HEK293 (cell line): ENCODE measurements around the gene SLC1A2.

Source experiments
- CTCF ChIA-PET: fragments of 350-600 bp; formaldehyde crosslinking; extraction: SDS; loops from one replicate; lab custom pipeline; 2021; ENCODE audit warnings: antibody characterized with exemption; lab: Yijun Ruan, JAX
- POLR2A ChIA-PET: fragments of 300-600 bp; formaldehyde crosslinking; extraction: SDS; loops from one replicate; lab custom pipeline; 2020; ENCODE audit warnings: antibody characterized with exemption, inconsistent platforms; lab: Yijun Ruan, JAX
- H3K27ac ChIP-seq: fragments of 200-500 bp; sonication (Bioruptor generic); 2 replicates; pipeline ENCODE4 v1.5.1; 2014; ENCODE audit warnings: low read depth, low read length, control low read depth, inconsistent platforms; ENCODE audit errors: extremely low read depth
- H3K36me3 ChIP-seq, 2 experiments: fragments of 200-500 bp in 1 of 2; sonication (Bioruptor generic) in 1 of 2; 1 replicate in 1 of 2; 2 replicates in 1 of 2; pipeline ENCODE4 v1.5.1; 2014 to 2017; ENCODE audit warnings: inconsistent platforms in 2 of 2, low read length in 2 of 2; ENCODE audit not compliant: control insufficient read depth in 2 of 2, insufficient read depth in 1 of 2
- H3K4me1 ChIP-seq: fragments of 200-500 bp; sonication (Bioruptor generic); 2 replicates; pipeline ENCODE4 v1.5.1; 2014; ENCODE audit warnings: mild to moderate bottlenecking, low read length, inconsistent platforms; ENCODE audit not compliant: control insufficient read depth, insufficient read depth
- H3K4me3 ChIP-seq: 2 replicates; pipeline ENCODE4 v1.5.1; 2011; ENCODE audit warnings: low read depth, mild to moderate bottlenecking, control low read depth, low read length, moderate library complexity
- H3K9me3 ChIP-seq: fragments of 200-500 bp; sonication (Bioruptor generic); 2 replicates; pipeline ENCODE4 v1.5.1; 2014; ENCODE audit warnings: low read depth, low read length, inconsistent platforms; ENCODE audit not compliant: control insufficient read depth, insufficient read depth
- BCL11B ChIP-seq: fragments of 450-650 bp; formaldehyde crosslinking; IDR thresholded peaks from 2 replicates; pipeline ENCODE4 v1.5.1; 2016; ENCODE audit warnings: low read depth, missing biosample characterization, missing genetic modification characterization
- FEZF1 ChIP-seq: fragments of 450-650 bp; formaldehyde crosslinking; IDR thresholded peaks from 2 replicates; pipeline ENCODE4 v1.5.1; 2016; ENCODE audit warnings: missing biosample characterization, missing genetic modification characterization
- GLIS1 ChIP-seq: fragments of 450-650 bp; formaldehyde crosslinking; IDR thresholded peaks from 2 replicates; pipeline ENCODE4 v1.5.1; 2016; ENCODE audit warnings: missing biosample characterization, missing genetic modification characterization
- MEIS1 ChIP-seq: sonication (generic); formaldehyde crosslinking; IDR thresholded peaks from 2 replicates; pipeline ENCODE4 v1.8.1; 2022; ENCODE audit warnings: missing genetic modification reagents, mild to moderate bottlenecking, borderline replicate concordance
- ZEB2 ChIP-seq: fragments of 450-650 bp; formaldehyde crosslinking; IDR thresholded peaks from 2 replicates; pipeline ENCODE4 v1.5.1; 2016; ENCODE audit warnings: missing biosample characterization, missing genetic modification characterization
- ZFP69B ChIP-seq: fragments of 450-650 bp; formaldehyde crosslinking; IDR thresholded peaks from 2 replicates; pipeline ENCODE4 v1.5.1; 2016; ENCODE audit warnings: missing biosample characterization, missing genetic modification characterization
- ZIC2 ChIP-seq: fragments of 450-650 bp; formaldehyde crosslinking; IDR thresholded peaks from 2 replicates; pipeline ENCODE4 v1.5.1; 2016; ENCODE audit warnings: missing biosample characterization, missing genetic modification characterization
- ZNF114 ChIP-seq: fragments of 450-650 bp; formaldehyde crosslinking; IDR thresholded peaks from 2 replicates; pipeline ENCODE4 v1.5.0; 2017; ENCODE audit warnings: missing biosample characterization, missing genetic modification characterization
- ZNF133 ChIP-seq: fragments of 450-650 bp; formaldehyde crosslinking; IDR thresholded peaks from 2 replicates; pipeline ENCODE4 v1.5.1; 2016; ENCODE audit warnings: missing biosample characterization, missing genetic modification characterization
- ZNF266 ChIP-seq: fragments of 450-650 bp; formaldehyde crosslinking; IDR thresholded peaks from 2 replicates; pipeline ENCODE4 v1.5.1; 2016; ENCODE audit warnings: missing biosample characterization, missing genetic modification characterization, low read depth
- ZNF311 ChIP-seq: fragments of 450-650 bp; formaldehyde crosslinking; IDR thresholded peaks from 2 replicates; pipeline ENCODE4 v1.5.1; 2017; ENCODE audit warnings: missing biosample characterization, missing genetic modification characterization, borderline replicate concordance
- ZNF324 ChIP-seq: fragments of 450-650 bp; formaldehyde crosslinking; IDR thresholded peaks from 2 replicates; pipeline ENCODE4 v1.5.1; 2016; ENCODE audit warnings: missing biosample characterization, missing genetic modification characterization
- TF ChIP-seq, protein P1 (sequence below): IDR thresholded peaks from 2 replicates; pipeline ENCODE4 v1.6.1; 2011; ENCODE audit warnings: mild to moderate bottlenecking, low read depth, low read length, borderline replicate concordance
- TF ChIP-seq, protein P2 (sequence below): fragments of 450-650 bp; formaldehyde crosslinking; IDR thresholded peaks from 2 replicates; pipeline ENCODE4 v1.5.1; 2016; ENCODE audit warnings: missing biosample characterization, missing genetic modification characterization
- TF ChIP-seq, protein P3 (sequence below): fragments of 450-650 bp; formaldehyde crosslinking; IDR thresholded peaks from 2 replicates; pipeline ENCODE4 v1.5.1; 2016; ENCODE audit warnings: missing biosample characterization, missing genetic modification characterization, low read depth
- TF ChIP-seq, protein P4 (sequence below): fragments of 450-650 bp; formaldehyde crosslinking; IDR thresholded peaks from 2 replicates; pipeline ENCODE4 v1.5.1; 2016; ENCODE audit warnings: missing biosample characterization, missing genetic modification characterization
- TF ChIP-seq, protein P5 (sequence below): fragments of 450-650 bp; formaldehyde crosslinking; IDR thresholded peaks from 2 replicates; pipeline ENCODE4 v1.5.1; 2016; ENCODE audit warnings: missing biosample characterization, missing genetic modification characterization
- TF ChIP-seq, protein P6 (sequence below): fragments of 450-650 bp; formaldehyde crosslinking; IDR thresholded peaks from 2 replicates; pipeline ENCODE4 v1.5.1; 2016; ENCODE audit warnings: missing biosample characterization, missing genetic modification characterization

SLC1A2 gene

DNA sequence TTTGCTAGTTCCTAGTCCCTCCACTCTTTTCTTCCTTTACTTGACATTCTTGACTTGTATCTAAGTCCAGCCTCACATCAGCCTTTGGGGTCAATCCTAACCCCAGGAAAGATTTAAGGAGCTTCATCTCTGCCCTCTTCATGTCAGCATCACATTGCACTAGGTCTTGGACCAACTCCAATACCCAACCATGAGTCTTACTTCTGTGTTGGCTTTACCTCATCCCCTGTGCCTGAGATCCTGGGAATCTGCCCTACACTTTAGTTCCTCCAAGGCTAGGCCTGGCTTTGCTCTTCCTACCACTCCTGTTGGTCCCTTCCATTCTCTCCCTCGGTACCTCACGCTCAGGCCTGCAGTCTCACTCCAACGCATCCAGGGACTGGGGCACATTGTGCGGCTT is 117.0 kb downstream of the SLC1A2 start:
- no peak for TF ChIP-seq ZIC2
- no peak for TF ChIP-seq ZFP69B (tag by site-specific recombination)
- no peak for TF ChIP-seq ZNF114
- TF ChIP-seq, protein P1, sequence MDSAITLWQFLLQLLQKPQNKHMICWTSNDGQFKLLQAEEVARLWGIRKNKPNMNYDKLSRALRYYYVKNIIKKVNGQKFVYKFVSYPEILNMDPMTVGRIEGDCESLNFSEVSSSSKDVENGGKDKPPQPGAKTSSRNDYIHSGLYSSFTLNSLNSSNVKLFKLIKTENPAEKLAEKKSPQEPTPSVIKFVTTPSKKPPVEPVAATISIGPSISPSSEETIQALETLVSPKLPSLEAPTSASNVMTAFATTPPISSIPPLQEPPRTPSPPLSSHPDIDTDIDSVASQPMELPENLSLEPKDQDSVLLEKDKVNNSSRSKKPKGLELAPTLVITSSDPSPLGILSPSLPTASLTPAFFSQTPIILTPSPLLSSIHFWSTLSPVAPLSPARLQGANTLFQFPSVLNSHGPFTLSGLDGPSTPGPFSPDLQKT, result no peak
- no peak for TF ChIP-seq BCL11B (tag by site-specific recombination)
- TF ChIP-seq GLIS1 (tag by site-specific recombination), result no peak
- TF ChIP-seq FEZF1 (tag by site-specific recombination), result no peak
- no peak for TF ChIP-seq ZEB2 (tag by site-specific recombination)
- TF ChIP-seq, protein P2, sequence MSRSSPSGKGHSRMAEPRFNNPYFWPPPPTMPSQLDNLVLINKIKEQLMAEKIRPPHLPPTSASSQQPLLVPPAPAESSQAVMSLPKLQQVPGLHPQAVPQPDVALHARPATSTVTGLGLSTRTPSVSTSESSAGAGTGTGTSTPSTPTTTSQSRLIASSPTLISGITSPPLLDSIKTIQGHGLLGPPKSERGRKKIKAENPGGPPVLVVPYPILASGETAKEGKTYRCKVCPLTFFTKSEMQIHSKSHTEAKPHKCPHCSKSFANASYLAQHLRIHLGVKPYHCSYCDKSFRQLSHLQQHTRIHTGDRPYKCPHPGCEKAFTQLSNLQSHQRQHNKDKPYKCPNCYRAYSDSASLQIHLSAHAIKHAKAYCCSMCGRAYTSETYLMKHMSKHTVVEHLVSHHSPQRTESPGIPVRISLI (tag by site-specific recombination), result no peak
- TF ChIP-seq, protein P3, sequence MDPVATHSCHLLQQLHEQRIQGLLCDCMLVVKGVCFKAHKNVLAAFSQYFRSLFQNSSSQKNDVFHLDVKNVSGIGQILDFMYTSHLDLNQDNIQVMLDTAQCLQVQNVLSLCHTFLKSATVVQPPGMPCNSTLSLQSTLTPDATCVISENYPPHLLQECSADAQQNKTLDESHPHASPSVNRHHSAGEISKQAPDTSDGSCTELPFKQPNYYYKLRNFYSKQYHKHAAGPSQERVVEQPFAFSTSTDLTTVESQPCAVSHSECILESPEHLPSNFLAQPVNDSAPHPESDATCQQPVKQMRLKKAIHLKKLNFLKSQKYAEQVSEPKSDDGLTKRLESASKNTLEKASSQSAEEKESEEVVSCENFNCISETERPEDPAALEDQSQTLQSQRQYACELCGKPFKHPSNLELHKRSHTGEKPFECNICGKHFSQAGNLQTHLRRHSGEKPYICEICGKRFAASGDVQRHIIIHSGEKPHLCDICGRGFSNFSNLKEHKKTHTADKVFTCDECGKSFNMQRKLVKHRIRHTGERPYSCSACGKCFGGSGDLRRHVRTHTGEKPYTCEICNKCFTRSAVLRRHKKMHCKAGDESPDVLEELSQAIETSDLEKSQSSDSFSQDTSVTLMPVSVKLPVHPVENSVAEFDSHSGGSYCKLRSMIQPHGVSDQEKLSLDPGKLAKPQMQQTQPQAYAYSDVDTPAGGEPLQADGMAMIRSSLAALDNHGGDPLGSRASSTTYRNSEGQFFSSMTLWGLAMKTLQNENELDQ (tag by site-specific recombination), result no peak
- no peak for TF ChIP-seq ZNF266 (tag by site-specific recombination)
- TF ChIP-seq ZNF324 (tag by site-specific recombination), result no peak
- TF ChIP-seq ZNF311 (tag by site-specific recombination), result no peak
- no peak for TF ChIP-seq ZNF133 (tag by site-specific recombination)
- no peak for TF ChIP-seq MEIS1
- TF ChIP-seq, protein P4, sequence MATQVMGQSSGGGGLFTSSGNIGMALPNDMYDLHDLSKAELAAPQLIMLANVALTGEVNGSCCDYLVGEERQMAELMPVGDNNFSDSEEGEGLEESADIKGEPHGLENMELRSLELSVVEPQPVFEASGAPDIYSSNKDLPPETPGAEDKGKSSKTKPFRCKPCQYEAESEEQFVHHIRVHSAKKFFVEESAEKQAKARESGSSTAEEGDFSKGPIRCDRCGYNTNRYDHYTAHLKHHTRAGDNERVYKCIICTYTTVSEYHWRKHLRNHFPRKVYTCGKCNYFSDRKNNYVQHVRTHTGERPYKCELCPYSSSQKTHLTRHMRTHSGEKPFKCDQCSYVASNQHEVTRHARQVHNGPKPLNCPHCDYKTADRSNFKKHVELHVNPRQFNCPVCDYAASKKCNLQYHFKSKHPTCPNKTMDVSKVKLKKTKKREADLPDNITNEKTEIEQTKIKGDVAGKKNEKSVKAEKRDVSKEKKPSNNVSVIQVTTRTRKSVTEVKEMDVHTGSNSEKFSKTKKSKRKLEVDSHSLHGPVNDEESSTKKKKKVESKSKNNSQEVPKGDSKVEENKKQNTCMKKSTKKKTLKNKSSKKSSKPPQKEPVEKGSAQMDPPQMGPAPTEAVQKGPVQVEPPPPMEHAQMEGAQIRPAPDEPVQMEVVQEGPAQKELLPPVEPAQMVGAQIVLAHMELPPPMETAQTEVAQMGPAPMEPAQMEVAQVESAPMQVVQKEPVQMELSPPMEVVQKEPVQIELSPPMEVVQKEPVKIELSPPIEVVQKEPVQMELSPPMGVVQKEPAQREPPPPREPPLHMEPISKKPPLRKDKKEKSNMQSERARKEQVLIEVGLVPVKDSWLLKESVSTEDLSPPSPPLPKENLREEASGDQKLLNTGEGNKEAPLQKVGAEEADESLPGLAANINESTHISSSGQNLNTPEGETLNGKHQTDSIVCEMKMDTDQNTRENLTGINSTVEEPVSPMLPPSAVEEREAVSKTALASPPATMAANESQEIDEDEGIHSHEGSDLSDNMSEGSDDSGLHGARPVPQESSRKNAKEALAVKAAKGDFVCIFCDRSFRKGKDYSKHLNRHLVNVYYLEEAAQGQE (tag by site-specific recombination), result no peak
- ChIA-PET CTCF (no interaction called here), POLR2A (no interaction called here)
- Histone ChIP-seq H3K27ac (no peak overlapping the region), H3K9me3 (no peaks in the 10 kb centered on the region), H3K4me3 (no peak overlapping the region), H3K36me3 (no peaks in the 10 kb centered on the region), H3K4me1 (no peaks in the 10 kb centered on the region)

DNA sequence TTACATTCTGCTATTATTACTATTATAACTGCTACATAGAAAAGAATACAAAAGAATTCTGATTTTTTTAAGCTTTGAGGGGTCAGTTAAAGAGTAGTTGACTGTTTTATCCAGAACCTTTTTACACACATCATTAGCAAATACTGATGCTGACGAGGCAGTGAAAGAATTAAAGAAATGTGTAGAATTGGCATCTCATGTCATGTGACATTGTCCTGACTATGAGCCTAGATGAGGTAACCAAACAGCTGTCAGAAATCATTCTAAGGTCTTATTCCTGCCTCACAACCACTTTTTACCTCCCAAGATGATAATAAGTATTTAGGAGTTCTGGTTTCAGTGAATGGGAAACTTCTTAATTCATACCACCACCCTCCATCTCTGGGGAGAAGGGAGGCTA is 121.0 kb downstream of the SLC1A2 start:
- no peaks in the 10 kb centered on the region for H3K4me1 ChIP-seq
- H3K36me3 ChIP-seq, result no peaks in the 10 kb centered on the region
- ChIA-PET CTCF (interaction anchor here (0.6 kb wide), 1 partner anchor 107 kb away, joined by 3 read pairs; no protein-coding TSS in a partner anchor), POLR2A (no interaction called here)
- TF ChIP-seq, protein P5, sequence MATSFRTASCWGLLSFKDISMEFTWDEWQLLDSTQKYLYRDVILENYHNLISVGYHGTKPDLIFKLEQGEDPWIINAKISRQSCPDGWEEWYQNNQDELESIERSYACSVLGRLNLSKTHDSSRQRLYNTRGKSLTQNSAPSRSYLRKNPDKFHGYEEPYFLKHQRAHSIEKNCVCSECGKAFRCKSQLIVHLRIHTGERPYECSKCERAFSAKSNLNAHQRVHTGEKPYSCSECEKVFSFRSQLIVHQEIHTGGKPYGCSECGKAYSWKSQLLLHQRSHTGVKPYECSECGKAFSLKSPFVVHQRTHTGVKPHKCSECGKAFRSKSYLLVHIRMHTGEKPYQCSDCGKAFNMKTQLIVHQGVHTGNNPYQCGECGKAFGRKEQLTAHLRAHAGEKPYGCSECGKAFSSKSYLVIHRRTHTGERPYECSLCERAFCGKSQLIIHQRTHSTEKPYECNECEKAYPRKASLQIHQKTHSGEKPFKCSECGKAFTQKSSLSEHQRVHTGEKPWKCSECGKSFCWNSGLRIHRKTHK (tag by site-specific recombination), result no peak
- TF ChIP-seq, protein P6, sequence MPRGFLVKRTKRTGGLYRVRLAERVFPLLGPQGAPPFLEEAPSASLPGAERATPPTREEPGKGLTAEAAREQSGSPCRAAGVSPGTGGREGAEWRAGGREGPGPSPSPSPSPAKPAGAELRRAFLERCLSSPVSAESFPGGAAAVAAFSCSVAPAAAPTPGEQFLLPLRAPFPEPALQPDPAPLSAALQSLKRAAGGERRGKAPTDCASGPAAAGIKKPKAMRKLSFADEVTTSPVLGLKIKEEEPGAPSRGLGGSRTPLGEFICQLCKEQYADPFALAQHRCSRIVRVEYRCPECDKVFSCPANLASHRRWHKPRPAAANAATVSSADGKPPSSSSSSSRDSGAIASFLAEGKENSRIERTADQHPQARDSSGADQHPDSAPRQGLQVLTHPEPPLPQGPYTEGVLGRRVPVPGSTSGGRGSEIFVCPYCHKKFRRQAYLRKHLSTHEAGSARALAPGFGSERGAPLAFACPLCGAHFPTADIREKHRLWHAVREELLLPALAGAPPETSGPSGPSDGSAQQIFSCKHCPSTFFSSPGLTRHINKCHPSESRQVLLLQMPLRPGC (tag by site-specific recombination), result no peak
- H3K4me3 ChIP-seq, result no peak overlapping the region
- H3K9me3 ChIP-seq, result no peaks in the 10 kb centered on the region
- no peak overlapping the region for H3K27ac ChIP-seq
